GM19372 (cell line): ENCODE measurements around the gene PPEF1.
"Not testable (repeated sequence)": the region's sequence is repeated elsewhere in the genome, so short reads cannot be mapped to it uniquely, and the experiment has no call there.

Experiments
- ATAC-seq: cut with Tn5 transposase; IDR thresholded peaks from one replicate; pipeline ENCODE4 v1.9.1; 2021; ENCODE audit warnings: mild to moderate bottlenecking, low read depth, moderate library complexity; ENCODE audit not compliant: unreplicated experiment

Gene PPEF1

GRCh38 chrX:18792828-18793227 is 85.4 kb downstream of the PPEF1 start:
- no peak for ATAC-seq

- ATAC-seq = no peak
These were observed 86.2 kb downstream of the PPEF1 start for GRCh38 chrX:18793601-18794089.

GRCh38 chrX:18797141-18797540 is 89.7 kb downstream of the PPEF1 start:
- no peak for ATAC-seq

DNA sequence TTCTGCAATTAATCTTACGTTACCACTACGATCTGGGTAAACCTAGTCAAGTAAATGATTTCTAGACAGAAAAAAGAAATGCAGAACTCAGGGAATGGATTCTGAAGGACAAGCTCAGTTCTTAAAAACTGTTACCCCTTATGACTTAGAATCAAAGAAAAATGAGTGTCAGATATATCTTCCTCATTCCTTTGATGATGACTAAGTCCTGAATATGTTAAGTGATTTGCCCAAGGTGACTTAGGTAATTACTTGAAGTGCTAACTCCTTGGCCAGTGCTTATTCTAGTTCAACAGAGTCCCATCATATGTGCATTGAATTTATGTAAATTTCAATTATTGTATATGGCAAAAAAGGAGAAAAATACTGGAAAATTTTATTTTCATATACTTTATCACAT is 92.5 kb downstream of the PPEF1 start:
- ATAC-seq = no peak

- ATAC-seq = no peak
These were observed 102.2 kb downstream of the PPEF1 start for GRCh38 chrX:18809641-18810040.

GRCh38 chrX:18810416-18810815 is 103.0 kb downstream of the PPEF1 start:
- no peak for ATAC-seq

- ATAC-seq = no peak
These were observed 117.9 kb downstream of the PPEF1 start for GRCh38 chrX:18825375-18825774.

GRCh38 chrX:18828832-18829404 is 121.5 kb downstream of the PPEF1 start:
- no peak for ATAC-seq

DNA sequence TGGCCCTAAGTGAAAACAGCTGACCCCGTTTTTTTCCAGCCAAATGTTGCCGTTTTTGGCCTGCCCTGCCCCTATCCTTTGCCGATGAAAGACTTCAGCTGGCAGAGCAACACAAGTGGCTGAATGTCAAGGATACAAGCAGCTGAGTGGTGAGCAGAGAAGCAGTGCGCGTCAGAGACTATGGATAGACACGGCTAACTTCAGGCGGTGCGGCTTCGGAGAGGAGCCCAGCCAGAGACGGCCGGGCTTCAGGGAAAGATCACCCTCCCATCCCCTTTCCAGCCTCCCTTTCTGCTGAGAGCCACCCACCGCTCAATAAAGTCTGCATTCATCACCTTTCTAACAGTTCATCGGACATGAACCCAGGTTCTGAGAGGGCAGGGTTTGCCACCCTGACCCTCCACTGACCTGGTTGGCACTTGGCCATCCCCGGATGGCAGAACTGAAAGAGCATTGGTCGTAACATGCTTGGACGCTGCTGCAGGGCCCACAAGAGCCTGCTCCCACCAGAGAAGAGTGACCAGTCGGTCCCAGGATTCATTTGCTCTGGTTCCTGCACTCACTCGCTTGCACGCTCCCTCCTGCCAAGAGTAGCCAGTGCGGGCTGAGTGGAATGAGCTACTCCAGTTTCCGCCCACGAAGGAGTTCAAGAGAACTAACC is 125.8 kb downstream of the PPEF1 start:
- no peak for ATAC-seq

GRCh38 chrX:18847901-18848300 is 140.5 kb downstream of the PPEF1 start:
- ATAC-seq = not testable (repeated sequence)

DNA sequence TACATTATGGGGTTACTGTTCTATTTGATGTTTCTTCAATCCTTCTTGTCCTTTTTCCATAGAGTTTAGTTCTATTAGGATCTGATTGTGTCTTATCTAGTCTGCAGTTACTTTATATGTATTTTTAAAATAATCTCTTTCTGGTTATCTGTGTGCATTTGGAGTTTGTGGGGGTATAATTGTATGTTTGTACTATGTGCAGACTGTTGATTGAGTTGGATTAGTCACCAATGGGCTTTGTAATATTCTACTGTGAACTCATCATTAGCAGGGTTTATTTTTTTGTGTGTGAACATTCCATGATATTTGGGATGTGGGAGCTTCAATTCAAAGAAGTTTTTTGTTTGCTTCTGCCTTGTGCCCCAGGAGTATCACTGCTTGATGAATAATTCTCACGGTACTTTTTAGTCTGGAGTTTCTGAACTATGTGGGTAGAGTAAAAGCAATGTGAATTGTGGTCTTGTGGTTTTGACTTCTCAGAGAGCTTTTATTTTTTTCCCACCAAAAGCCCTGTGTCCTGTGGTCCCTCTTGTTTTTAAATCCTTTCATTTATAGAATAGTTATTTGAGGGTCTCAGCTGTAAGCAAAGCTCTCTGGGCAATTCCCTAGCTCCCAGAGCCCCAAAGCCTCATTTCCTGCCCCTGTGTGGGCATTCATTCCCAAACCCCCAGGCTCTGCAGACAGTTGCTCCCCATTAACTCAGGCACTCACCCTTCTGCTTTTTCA is 148.6 kb downstream of the PPEF1 start:
- ATAC-seq = peak; percentile 63

GRCh38 chrX:18856645-18856997 is 149.2 kb downstream of the PPEF1 start:
- ATAC-seq = no peak

GRCh38 chrX:18861511-18861910 is 154.1 kb downstream of the PPEF1 start:
- no peak for ATAC-seq

- ATAC-seq = no peak
These were observed 157.0 kb downstream of the PPEF1 start for GRCh38 chrX:18864390-18864920.

- no peak for ATAC-seq
These were observed 163.9 kb downstream of the PPEF1 start for GRCh38 chrX:18871161-18871890.

DNA sequence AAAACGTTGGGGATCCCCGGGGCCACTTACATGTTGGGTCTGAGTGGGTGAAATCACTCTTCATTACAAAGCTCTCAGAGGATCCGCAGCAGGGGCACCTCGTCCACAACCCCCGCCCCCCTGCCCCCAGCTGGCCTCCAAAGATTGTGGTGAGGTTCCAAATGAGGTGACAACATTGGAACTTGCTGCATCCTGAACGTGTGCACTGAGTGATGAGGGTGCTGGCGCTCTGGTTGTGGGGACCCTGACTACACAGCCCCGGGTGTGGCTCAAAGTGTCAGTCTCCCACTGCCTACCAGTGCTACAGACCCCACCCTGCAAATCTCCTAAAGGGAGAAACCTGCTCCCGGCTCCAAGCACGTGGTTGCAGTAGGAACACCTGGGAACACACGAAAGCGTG is 164.5 kb downstream of the PPEF1 start:
- no peak for ATAC-seq

- no peak for ATAC-seq
These were observed 165.2 kb downstream of the PPEF1 start for GRCh38 chrX:18872621-18873020.

DNA sequence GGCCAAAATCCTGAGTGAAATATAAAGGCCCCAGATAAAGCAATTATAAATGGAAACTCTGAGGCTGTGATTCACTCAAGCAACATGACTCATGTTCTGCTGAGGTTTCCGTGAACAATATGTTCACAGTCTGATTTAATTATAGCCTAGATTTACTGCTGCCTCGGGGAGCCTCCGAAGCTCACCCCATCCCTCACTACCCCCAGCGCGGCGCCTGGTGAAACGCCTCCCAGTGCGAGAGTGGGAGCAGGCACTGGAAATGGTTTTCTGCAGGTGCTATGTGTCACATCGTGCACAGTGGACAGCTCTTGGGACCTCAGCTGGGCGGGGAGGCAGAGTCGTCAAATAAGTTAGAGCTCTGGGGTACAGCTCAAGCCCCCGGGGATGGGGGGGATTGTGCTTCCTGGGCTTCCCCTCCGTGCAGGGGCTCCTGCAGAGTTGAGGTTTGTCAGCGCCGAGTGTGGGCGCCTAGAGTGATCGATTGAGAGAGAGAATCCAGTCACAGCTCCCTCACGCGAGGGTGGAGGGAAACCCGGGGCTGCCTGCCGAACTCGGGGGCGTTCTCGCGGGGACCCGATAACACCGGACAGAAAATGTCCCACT is 165.8 kb downstream of the PPEF1 start:
- no peak for ATAC-seq

DNA sequence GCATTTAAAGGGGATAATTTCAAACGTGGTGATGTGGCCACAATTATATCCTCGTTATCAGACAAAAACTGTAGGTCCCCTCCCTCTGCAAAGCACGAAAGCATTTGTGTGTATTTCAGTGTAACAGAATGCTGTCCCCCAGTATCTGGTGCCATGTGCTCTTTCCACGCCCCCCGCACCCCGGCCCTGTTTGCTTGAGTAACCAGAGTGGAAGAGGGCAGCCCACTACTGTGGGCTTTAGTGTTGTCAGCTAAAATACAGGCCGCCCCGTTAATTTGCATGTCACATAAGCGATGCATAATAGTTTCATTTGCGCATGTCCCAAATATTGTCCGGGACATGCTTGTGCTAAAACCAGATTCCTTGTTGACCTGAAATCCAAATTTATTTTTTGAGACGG is 166.4 kb downstream of the PPEF1 start:
- ATAC-seq = no peak

- no peak for ATAC-seq
These were observed 167.3 kb downstream of the PPEF1 start for GRCh38 chrX:18874560-18875255.
